ENCODE measurements around the gene ZNF775.

The ZNF775 gene

GRCh38 chr7:150378853-150379440 lies at the start of gene ZNF775:
TSS of gene ZNF775 (plus strand) at chr7:150379330. CDS start at chr7:150388471, 9,141 bp downstream.
- peak; percentile 96 for DNase-seq (ENCODE audit: low spot score)

- peak; percentile 67 for DNase-seq (ENCODE audit: low spot score)
Measured at GRCh38 chr7:150329331-150330120, 49.6 kb upstream of the ZNF775 start.

GRCh38 chr7:150330211-150330885 lies 48.8 kb upstream of the ZNF775 start:
- no peak for DNase-seq (ENCODE audit: low spot score)

GRCh38 chr7:150332852-150333635 lies 46.1 kb upstream of the ZNF775 start:
- no peak for DNase-seq (ENCODE audit: low spot score)

GRCh38 chr7:150333659-150334058 lies 45.5 kb upstream of the ZNF775 start:
- DNase-seq (ENCODE audit: low spot score) = no peak

GRCh38 chr7:150334108-150334507 lies 45.0 kb upstream of the ZNF775 start:
- no peak for DNase-seq (ENCODE audit: low spot score)

- no peak for DNase-seq (ENCODE audit: low spot score)
Measured at GRCh38 chr7:150335108-150335773, 43.9 kb upstream of the ZNF775 start.

- no peak for DNase-seq (ENCODE audit: low spot score)
Measured at GRCh38 chr7:150335774-150336112, 43.4 kb upstream of the ZNF775 start.

GRCh38 chr7:150336746-150337145 lies 42.4 kb upstream of the ZNF775 start:
- DNase-seq (ENCODE audit: low spot score) = no peak

GRCh38 chr7:150337179-150337578 lies 42.0 kb upstream of the ZNF775 start:
- no peak for DNase-seq (ENCODE audit: low spot score)

- no peak for DNase-seq (ENCODE audit: low spot score)
Measured at GRCh38 chr7:150337659-150338081, 41.5 kb upstream of the ZNF775 start.

GRCh38 chr7:150338166-150338829 lies 40.8 kb upstream of the ZNF775 start:
- DNase-seq (ENCODE audit: low spot score) = no peak

- DNase-seq (ENCODE audit: low spot score) = no peak
Measured at GRCh38 chr7:150339409-150339809, 39.7 kb upstream of the ZNF775 start.

GRCh38 chr7:150340024-150340749 lies 38.9 kb upstream of the ZNF775 start:
- DNase-seq (ENCODE audit: low spot score) = no peak

GRCh38 chr7:150340875-150341262 lies 38.3 kb upstream of the ZNF775 start:
- DNase-seq (ENCODE audit: low spot score) = no peak

GRCh38 chr7:150341263-150342120 lies 37.6 kb upstream of the ZNF775 start, which contains the start of gene RARRES2:
TSS of gene RARRES2 (minus strand) at chr7:150341629. CDS start at chr7:150340609, 1,020 bp downstream.
- DNase-seq (ENCODE audit: low spot score) = no peak

- no peak for DNase-seq (ENCODE audit: low spot score)
Measured at GRCh38 chr7:150342121-150342408, 37.1 kb upstream of the ZNF775 start.

GRCh38 chr7:150343225-150343624 lies 35.9 kb upstream of the ZNF775 start:
- no peak for DNase-seq (ENCODE audit: low spot score)

- DNase-seq (ENCODE audit: low spot score) = no peak
Measured at GRCh38 chr7:150344299-150344698, 34.8 kb upstream of the ZNF775 start.

- no peak for DNase-seq (ENCODE audit: low spot score)
Measured at GRCh38 chr7:150345012-150345411, 34.1 kb upstream of the ZNF775 start.

Data from globus pallidus (tissue), 1 donor.